GM12878 (cell line): Measurements from ENCODE around the gene HMX2. TPM values are rescaled to one million over a fixed set of nuclear protein-coding genes. Genes with fewer than 3 reads are reported as not detected.

Source experiments
- ATAC-seq: fragments of 200-7000 bp; cut with Tn5 transposase; 3 replicates; pipeline ENCODE4 v1.9.1; 2020; ENCODE audit warnings: mild to moderate bottlenecking, moderate library complexity
- BruUV-seq: library from RNA; stranded (reverse); fragments of 400-500 nt; replicated peaks from 2 replicates; lab custom pipeline; 2021; lab: Mats Ljungman, UMichigan
- CTCF ChIA-PET: fragments of 300-600 bp; sonication (Branson Sonifier 250); formaldehyde crosslinking; extraction: SDS; loops from one replicate; lab custom pipeline; 2021; ENCODE audit warnings: inconsistent platforms; lab: Yijun Ruan, JAX
- POLR2A ChIA-PET: fragments of 350-600 bp; formaldehyde crosslinking; extraction: SDS; loops from one replicate; lab custom pipeline; 2021; ENCODE audit warnings: inconsistent platforms; lab: Charles Lee
- RAD21 ChIA-PET: fragments of 300-600 bp; sonication (Branson Sonifier 250); formaldehyde crosslinking; loops from one replicate; lab custom pipeline; 2023; ENCODE audit warnings: antibody characterized with exemption; ENCODE audit not compliant: unreplicated experiment; lab: Charles Lee
- SMC1A ChIA-PET: fragments of 300-600 bp; sonication (Branson Sonifier 250); formaldehyde crosslinking; loops from one replicate; lab custom pipeline; 2023; ENCODE audit not compliant: unreplicated experiment, uncharacterized antibody; lab: Charles Lee
- DNase-seq: peaks from one replicate; pipeline ENCODE4 v3.0.0-alpha.2; 2011; ENCODE audit warnings: low read depth, low spot score
- FAIRE-seq: peaks from 3 replicates; lab custom pipeline; 2011; peaks lifted over from hg19 to GRCh38; lab: Jason Lieb, UNC
- H2AFZ ChIP-seq: 2 replicates; pipeline ENCODE4 v1.6.0; 2011; ENCODE audit warnings: low read depth, low read length, control low read depth; ENCODE audit not compliant: control insufficient read depth
- H3K27ac ChIP-seq: 2 replicates; pipeline ENCODE4 v1.5.1; 2011; ENCODE audit warnings: control low read depth; ENCODE audit not compliant: control insufficient read depth, insufficient read depth
- H3K27me3 ChIP-seq, 2 experiments: replicated peaks in 1 of 2; 2 replicates each; pipeline versions ENCODE4 v1.6.0 to v1.6.1; 2011; ENCODE audit warnings: low read length in 1 of 2; ENCODE audit not compliant: control insufficient read depth in 2 of 2, insufficient read depth in 2 of 2
- H3K36me3 ChIP-seq, 2 experiments: 2 replicates each; pipeline ENCODE4 v1.5.1; 2011; ENCODE audit warnings: low read length in 1 of 2; ENCODE audit not compliant: control insufficient read depth in 2 of 2, insufficient read depth in 2 of 2
- H3K4me1 ChIP-seq: 2 replicates; pipeline ENCODE4 v1.6.1; 2011; ENCODE audit warnings: mild to moderate bottlenecking, low read length, moderate library complexity, mixed read lengths; ENCODE audit not compliant: control insufficient read depth, insufficient read depth
- H3K4me2 ChIP-seq: 2 replicates; pipeline ENCODE4 v1.6.0; 2011; ENCODE audit warnings: control low read depth; ENCODE audit not compliant: control insufficient read depth, insufficient read depth
- H3K4me3 ChIP-seq: fragments of 200-600 bp; sonication (generic); 2 replicates; pipeline ENCODE4 v1.5.1; 2016
- H3K79me2 ChIP-seq: 2 replicates; pipeline ENCODE4 v1.6.0; 2011; ENCODE audit warnings: low read length; ENCODE audit not compliant: control insufficient read depth, insufficient read depth
- H3K9ac ChIP-seq: 2 replicates; pipeline ENCODE4 v1.8.0; 2011; ENCODE audit warnings: low read length, control low read depth, mixed read lengths; ENCODE audit not compliant: control insufficient read depth, insufficient read depth
- H3K9me3 ChIP-seq: replicated peaks from 3 replicates; pipeline ENCODE4 v1.5.1; 2011; ENCODE audit warnings: mild to moderate bottlenecking, low read length; ENCODE audit not compliant: control insufficient read depth, insufficient read depth
- H4K20me1 ChIP-seq: 2 replicates; pipeline ENCODE4 v1.6.0; 2011; ENCODE audit not compliant: control insufficient read depth, insufficient read depth
- CHD2 ChIP-seq: IDR thresholded peaks from 2 replicates; pipeline ENCODE4 v1.6.1; 2011; ENCODE audit warnings: low read depth, low read length, improper control_type of control experiment, borderline replicate concordance
- CUX1 ChIP-seq: IDR thresholded peaks from 2 replicates; pipeline ENCODE4 v1.6.1; 2012; ENCODE audit warnings: improper control_type of control experiment, low read depth, low read length; ENCODE audit not compliant: insufficient replicate concordance
- HDAC6 ChIP-seq: fragments of 200-600 bp; sonication (generic); IDR thresholded peaks from one replicate; pipeline ENCODE4 v1.8.0; 2017; ENCODE audit warnings: antibody characterized with exemption; ENCODE audit not compliant: unreplicated experiment
- HDGF ChIP-seq: fragments of 450-650 bp; IDR thresholded peaks from 2 replicates; pipeline ENCODE4 v1.6.1; 2016; ENCODE audit warnings: antibody characterized with exemption
- POLR2AphosphoS5 ChIP-seq: IDR thresholded peaks from 2 replicates; pipeline ENCODE4 v1.6.1; 2011; ENCODE audit warnings: mild to moderate bottlenecking, low read length, inconsistent platforms
- POU2F2 ChIP-seq: IDR thresholded peaks from 3 replicates; pipeline ENCODE4 v1.6.1; 2011; ENCODE audit warnings: low read depth, mild to moderate bottlenecking, low read length, borderline replicate concordance
- RCOR1 ChIP-seq: conservative IDR thresholded peaks from 2 replicates; pipeline ENCODE4 v1.6.1; 2012; ENCODE audit warnings: low read depth, low read length, improper control_type of control experiment
- WGBS: methylation state at CpG from one replicate; pipeline ENCODE4 v1.1.6; 2016; ENCODE audit warnings: low lambda C conversion rate; ENCODE audit not compliant: insufficient replicate concordance, insufficient coverage; ENCODE audit errors: missing lambda C conversion rate; 5-methylcytosine and 5-hydroxymethylcytosine counted together
- in situ Hi-C: fragments of 300-500 bp; cut with MboI; formaldehyde crosslinking; loops from 9 replicates; pipeline ENCODE4 v1.14.3; 2018; ENCODE audit warnings: mixed read lengths
- intact Hi-C: fragments of 100-400 bp; cut with micrococcal nuclease; formaldehyde crosslinking; loops from one replicate; pipeline ENCODE4 v1.14.2; 2022; ENCODE audit not compliant: unreplicated experiment
- polyA plus RNA-seq, 11 experiments: library from polyadenylated mRNA; depleted of rRNA in 4 of 11; unstranded in 6 of 11; stranded (reverse) in 5 of 11; fragments of >200 nt; fragmentation: Nextera tagmentation in 4 of 11; fragmentation: Illumina TruSeq in 1 of 11; extraction: Ambion mirVana in 4 of 11; extraction: Trizol in 1 of 11; gene quantifications; 1 replicate in 1 of 11; 2 replicates in 10 of 11; pipeline versions ENCODE4 v1.2.1 to v1.2.3, GENCODE V29; 2011 to 2016; ENCODE audit warnings: inconsistent platforms in 2 of 11, missing spikeins in 2 of 11, low read depth in 1 of 11
- total RNA-seq, 4 experiments: library from RNA; depleted of rRNA in 3 of 4; stranded (reverse); fragments of >200 nt in 3 of 4; fragmentation: Illumina TruSeq in 1 of 4; extraction: Trizol in 1 of 4; gene quantifications; 2 replicates each; pipeline versions ENCODE4 v1.2.1 to v1.2.3, GENCODE V29; 2013 to 2021

The HMX2 gene
- total and polyA plus RNA-seq, 10 of the 15 experiments (the other 5 are each of a cell fraction or from before 2014, with no cell fraction given): 1.4 to 31.3 (median 16.8) TPM; not detected in 1

- POLR2A ChIA-PET: no interaction called here
- Histone ChIP-seq H2AFZ (no peak overlapping the region), H3K4me1 (no peaks in the 10 kb centered on the region; the same call in 1 of the 2 replicates), H4K20me1 (no peaks in the 10 kb centered on the region), H3K27me3 (no peaks in the 10 kb centered on the region; a peak in 2 of 4 replicates), H3K4me2 (no peak overlapping the region), H3K79me2 (no peaks in the 10 kb centered on the region), H3K4me3 (no peak overlapping the region), H3K36me3 (no peaks in the 10 kb centered on the region), H3K27ac (no peak overlapping the region), H3K9ac (no peak overlapping the region), H3K9me3 (no peaks in the 10 kb centered on the region; the same call in 2 of the 3 replicates)
- SMC1A ChIA-PET: no interaction called here
- CTCF ChIA-PET: no interaction called here
- ATAC-seq (no peak), DNase-seq (no peak), FAIRE-seq (no peak)
- in situ Hi-C loops (no loop called here), intact Hi-C loops (no loop called here)
- TF ChIP-seq HDGF: no peak
- TF ChIP-seq POLR2AphosphoS5: no peak
- TF ChIP-seq CHD2: no peak
- no peak for TF ChIP-seq POU2F2
- TF ChIP-seq RCOR1: no peak
- TF ChIP-seq CUX1: no peak
- no peak for TF ChIP-seq HDAC6
- RAD21 ChIA-PET: no interaction called here
- BruUV-seq: no TSS peak
- WGBS: 39% methylated on average over 9 of the region's 9 CpGs
These were observed 44.0 kb upstream of the HMX2 start for GRCh38 chr10:123103944-123104343.
